ENCODE results near the gene TNFRSF19.

DNA sequence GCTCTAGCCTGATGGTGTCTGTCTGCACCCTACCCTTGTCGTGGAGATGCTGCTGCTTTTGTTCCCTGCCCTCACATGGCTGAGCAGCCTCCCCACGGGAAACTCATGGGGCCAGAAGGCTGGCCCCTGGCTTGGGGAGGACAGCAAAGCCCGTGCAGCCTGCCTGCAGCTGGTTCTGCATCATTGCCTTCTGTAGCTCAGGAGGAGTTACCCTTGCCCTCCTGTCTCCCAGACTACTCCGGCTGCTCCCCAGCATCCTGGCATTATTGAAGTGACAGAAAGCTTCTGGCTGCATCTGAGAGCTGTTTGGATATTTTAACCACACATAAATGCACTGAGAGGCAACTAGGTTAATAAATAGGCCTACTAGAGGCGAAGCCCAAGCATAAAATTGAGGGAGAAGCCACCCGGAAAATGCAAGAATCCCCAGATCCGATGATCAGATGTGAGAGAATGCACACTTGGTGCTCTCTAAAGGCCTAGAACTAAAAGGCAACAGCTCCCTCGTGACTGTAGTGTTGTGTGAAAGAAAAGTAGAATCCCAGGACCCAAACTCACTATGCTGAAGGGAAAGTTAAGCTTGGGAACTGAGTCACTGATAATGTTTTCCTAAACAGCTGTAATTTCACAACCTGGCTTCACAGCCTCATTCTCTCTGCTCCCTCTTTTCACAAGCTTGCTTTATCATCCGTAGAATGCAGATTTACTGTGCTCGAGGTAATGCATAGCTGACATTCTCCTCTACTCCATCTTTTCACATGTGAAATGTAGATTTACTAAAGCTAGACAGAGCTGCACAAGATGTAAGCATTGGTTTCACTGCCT, 110.8 kb downstream of the TNFRSF19 start:
- TF ChIP-seq, protein P1, sequence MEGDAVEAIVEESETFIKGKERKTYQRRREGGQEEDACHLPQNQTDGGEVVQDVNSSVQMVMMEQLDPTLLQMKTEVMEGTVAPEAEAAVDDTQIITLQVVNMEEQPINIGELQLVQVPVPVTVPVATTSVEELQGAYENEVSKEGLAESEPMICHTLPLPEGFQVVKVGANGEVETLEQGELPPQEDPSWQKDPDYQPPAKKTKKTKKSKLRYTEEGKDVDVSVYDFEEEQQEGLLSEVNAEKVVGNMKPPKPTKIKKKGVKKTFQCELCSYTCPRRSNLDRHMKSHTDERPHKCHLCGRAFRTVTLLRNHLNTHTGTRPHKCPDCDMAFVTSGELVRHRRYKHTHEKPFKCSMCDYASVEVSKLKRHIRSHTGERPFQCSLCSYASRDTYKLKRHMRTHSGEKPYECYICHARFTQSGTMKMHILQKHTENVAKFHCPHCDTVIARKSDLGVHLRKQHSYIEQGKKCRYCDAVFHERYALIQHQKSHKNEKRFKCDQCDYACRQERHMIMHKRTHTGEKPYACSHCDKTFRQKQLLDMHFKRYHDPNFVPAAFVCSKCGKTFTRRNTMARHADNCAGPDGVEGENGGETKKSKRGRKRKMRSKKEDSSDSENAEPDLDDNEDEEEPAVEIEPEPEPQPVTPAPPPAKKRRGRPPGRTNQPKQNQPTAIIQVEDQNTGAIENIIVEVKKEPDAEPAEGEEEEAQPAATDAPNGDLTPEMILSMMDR (IDR thresholded peaks at IDR 0.05), result no peak
- TF ChIP-seq POLR2A (IDR thresholded peaks at IDR 0.05) (no peak), POLR2AphosphoS5 (IDR thresholded peaks at IDR 0.05) (peak in 1 of 3 donors; percentile 32), EP300 (IDR thresholded peaks at IDR 0.05) (no peak)

Data from stomach (tissue), 4 donors.